ENCODE measurements around the gene SLC35E2B.
"Not testable (repeated sequence)": the region's sequence is repeated elsewhere in the genome, so short reads cannot be mapped to it uniquely, and the experiment has no call there.

Gene SLC35E2B

DNA sequence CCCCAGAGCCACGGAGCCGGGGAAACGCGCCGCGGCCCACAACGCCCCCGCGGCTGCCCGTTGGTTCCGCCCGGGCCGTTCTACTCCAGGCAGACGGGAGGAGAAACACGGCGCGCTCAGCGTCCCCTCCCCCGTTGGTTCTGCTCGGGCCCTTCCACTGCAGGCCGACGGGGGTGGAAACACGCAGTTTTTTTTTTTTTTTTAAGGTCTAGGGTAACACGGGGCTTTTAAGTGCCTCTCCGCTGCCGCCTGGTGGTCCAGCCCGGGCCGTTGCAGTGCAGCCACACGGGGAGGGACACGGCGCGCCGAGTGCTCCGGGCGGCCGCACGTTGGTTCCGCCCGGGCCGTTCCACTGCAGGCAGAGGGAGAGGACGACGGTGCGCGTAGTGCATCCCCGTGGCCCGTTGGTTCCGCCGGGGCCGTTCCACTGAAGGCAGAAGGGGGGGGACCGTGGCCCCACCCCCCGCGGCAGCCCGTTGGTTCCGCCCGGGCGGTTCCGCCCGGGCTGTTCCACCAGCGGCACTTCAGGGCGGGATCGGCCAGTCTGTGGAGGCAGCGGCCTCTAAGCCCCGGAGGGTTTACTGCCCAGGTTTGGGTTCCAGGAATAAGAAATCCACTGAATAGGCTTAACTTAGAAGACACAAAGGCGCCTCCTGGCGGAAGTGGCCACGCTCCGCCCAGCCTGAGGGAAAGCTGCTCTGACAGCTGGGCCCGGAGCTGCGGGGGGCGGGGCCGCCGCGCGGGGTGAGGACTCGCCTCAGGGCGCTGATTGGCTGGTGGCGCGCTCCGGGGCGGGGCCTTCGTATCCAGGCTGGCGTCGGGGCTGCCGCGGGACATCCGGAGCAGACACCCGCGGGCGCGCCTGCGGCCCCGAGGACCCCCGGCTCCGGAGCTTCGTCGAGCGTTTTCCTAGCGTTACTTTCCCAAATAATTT lies at the start of gene SLC35E2B:
Gene SLC35E2B, minus strand, starts transcription at position 82 of the 934 bp plus-strand sequence. CDS start 16,096 bp downstream, outside the sequence.
- DNase-seq (ENCODE audit: low spot score), result peak; percentile 82

DNA sequence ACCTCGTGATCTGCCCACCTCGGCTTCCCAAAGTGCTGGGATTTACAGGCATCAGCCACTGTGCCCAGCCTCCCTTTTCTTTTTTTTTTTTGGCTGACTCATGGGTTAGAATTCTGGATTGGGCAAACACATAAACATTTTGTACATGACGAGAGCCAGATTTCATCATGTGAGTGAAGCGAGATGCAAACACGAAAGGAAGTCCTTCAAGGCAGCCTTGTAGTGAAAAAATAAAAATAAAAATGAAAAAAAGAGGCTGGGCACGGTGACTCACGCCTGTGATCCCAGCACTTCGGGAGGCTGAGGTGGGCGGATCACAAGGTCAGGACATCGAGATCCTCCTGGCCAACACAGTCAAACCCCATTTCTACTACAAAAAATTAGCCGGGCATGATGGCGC lies 48.4 kb upstream of the SLC35E2B start:
- DNase-seq (ENCODE audit: low spot score), result not testable (repeated sequence)

DNA sequence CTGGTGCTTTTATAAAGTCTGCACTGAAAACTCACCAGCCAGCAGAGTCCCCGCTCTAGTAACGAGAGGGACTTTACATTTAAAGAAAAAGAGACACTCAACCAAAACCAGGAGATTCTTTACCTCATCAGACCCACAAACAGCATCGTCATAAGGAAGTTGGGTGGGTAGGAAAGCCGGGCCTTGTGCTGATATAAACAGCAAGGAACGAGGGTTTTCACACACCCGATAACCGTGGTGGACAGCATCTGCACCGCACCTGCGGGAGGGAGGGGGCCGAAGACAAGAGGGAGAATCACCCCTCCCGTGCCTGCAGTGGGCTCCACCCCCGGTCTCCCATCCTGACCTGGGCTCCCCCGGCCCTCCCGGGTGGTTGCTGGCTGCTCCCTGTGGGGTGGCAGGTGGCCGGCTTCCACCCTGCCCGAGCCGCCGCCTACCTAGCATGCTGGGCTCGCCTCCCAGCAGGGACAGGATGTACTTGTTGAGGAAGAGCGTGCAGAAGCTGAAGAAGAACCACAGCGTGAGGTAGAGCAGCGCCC lies 46.3 kb upstream of the SLC35E2B start:
- not testable (repeated sequence) for DNase-seq (ENCODE audit: low spot score)

DNA sequence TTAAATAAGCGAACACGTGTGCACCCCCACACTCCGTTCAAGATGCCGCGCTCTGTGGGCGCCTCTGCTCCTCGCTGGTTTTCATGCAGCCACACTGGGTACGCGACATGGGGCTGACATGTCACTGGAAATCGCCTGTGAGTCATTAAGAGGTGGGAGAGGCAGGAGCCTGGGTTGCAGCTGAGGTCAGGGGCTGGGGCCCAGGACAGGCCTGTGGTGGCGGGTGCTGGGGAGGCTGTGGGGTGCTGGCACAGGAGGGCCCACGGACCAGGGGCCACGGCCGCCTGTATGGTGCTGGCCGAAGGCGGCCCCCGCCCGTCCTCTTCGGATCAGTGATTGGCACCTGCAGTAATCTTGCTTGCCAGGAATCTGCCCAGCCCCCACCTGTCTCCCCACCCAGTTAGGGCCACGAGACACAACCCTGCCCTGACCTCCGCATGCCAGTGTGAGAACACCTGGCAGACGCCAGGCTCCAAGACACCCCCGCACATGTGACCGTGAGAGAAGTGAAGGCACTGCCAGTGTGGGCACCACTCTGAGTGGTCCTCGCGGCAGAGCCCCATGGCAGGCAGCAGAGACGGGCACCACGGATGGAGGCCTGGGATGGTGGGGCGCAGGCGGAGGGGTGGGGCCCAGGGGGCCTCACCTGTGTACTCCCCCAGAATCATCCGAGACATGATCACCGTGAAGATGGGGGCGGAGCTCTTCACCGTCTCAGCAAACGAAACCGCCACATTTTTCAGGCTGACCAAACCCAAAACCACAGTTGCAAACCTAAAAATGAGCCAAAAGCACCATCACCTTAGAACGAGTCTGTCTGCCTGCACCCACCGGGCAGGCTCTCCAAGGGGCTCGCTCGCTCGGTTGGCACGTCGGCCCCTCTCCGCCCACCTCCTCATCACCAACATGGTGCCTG lies 45.3 kb upstream of the SLC35E2B start:
- DNase-seq (ENCODE audit: low spot score), result not testable (repeated sequence)

DNA sequence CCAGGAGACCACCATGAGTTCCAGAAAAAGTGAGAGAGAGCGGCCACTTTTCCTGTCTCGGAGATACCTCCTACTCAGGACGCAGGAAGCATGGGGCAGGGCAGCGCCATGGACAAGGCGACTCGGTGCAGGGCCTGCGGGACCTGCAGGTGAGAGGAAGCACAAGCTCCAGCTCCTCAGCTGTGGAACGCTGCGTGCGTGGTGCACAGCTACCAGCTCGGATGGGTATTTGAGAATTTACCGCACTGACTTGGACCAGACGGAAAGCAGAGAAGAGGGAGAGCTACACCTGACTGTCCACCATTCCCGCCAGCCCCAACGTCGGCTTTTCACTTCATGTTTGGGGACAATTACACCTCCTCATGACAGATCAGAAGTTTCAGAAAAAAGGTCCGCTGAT lies 39.8 kb upstream of the SLC35E2B start:
- DNase-seq (ENCODE audit: low spot score), result no peak

DNA sequence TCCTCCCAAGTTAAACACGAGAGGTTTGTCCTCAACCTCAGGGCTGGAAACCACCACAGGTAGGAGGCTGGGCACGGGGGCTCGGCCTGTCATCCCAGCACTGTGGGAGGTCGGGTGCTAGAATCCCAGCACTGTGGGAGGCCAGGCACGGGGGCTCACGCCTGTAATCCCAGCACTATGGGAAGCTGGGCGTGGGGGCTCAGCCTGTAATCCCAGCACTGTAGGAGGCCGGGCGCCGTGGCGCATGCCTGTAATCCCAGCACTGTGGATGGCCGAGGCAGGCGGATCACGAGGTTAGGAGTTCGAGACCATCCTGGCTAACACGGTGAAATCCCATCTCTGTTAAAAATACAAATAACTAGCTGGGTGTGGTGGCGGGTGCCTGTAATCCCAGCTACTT lies 38.3 kb upstream of the SLC35E2B start:
- no peak for DNase-seq (ENCODE audit: low spot score)

DNA sequence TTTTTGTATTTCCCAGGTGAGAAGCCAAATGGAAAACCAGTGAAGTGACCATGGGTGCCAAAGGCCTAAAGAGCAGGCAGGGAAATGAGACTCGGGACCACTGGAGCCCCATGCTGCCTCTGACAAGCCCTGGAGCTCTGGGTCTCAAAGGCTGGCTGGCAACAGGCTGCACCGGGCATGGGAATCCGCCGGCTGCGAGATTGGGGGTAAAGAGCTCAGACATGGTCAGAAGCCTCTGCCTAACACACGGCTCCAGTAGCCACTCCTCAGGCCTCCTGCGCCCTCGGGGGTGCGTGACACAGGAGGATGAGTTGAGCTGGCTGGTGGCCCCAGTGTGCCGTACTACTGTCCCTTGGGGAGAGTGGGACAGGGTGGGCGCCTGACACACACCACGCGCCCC lies 37.6 kb upstream of the SLC35E2B start:
- not testable (repeated sequence) for DNase-seq (ENCODE audit: low spot score)

DNA sequence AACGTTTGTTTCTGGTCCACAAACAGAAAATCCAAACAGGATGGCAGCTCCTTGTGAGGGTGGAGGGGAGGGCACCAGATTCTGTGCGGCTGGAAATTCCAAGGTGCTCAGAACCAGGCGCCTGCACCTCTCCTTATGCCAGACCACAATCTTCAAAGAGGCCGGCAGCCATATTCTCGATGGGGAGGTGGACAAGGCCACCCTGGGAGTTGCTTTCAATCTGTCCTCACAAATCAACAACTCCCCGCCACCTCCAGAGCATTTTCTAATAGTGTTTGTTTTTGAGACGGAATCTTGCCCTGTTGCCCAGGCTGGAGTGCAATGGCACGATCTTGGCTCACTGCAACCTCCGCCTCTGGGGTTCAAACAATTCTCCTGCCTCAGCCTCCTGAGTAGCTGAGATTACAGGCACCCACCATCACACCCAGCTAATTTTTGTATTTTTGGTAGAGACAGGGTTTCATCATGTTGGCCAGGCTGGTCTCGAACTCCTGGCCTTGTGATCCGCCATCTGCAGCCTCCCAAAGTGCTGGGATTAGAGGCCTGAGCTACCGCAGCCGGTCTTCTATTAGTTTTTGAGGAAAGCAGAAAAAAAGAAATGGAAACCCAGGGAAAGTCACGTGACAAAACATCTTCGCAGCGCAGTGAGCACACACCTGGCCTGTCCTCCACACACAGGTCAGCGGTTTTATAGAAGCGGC lies 36.7 kb upstream of the SLC35E2B start:
- DNase-seq (ENCODE audit: low spot score), result not testable (repeated sequence)

DNA sequence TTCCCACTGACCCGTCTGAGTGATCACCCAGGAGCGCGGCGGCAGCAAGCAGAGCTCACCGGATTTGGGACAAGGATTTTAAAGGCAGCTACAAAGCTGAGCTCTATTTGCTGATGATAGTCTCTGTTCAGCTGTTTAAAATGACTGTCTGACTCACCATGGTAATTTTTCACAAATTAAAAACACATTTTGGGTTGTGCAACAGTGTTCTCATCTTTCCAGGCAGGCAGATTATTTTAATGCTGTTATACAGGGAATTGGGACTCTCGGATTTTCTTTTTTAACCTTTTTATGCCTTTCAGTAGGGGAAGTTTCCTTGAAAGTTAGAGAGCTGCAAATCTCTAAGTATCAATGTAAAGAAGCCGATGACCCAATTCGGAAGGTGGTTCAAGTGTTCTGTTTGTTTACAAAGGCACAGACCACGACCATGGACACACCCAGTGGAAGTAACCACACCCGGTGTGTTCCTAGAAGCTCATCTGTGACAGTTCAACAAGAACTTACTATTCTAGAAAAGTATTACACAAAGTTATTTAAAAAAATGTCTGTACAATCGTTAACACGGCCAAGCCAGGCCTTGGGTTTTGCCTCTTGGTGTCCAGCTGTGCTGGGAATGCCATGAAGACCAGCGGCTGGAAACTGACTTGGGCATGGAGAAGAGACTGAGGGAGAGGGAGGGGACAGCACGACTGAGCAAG lies 35.9 kb upstream of the SLC35E2B start:
- DNase-seq (ENCODE audit: low spot score), result peak; percentile 6

DNA sequence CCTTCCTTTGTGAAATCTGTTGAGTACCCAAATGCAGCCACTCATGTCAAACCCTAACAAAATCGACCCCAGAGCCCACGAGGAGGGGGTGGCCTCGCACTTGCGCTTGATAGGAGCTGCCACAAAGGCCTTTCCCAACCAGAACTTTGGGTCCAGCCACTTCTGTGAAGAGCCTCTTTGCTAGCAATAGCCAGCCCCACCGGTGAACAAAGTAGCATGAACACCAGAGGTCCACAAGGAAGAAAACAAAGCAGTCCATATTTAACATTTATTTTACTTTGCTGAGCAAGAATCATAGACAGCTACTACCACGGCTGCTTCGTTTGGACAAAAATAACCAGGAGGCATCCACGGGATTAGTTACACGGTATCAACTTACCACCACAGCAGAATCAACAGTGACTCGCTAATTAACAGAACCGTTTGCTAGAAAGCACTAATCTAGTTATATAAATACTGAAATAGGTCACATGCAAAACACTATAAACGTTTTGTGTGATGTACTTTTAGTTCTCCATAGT lies 34.6 kb upstream of the SLC35E2B start:
- DNase-seq (ENCODE audit: low spot score), result not testable (repeated sequence)

DNA sequence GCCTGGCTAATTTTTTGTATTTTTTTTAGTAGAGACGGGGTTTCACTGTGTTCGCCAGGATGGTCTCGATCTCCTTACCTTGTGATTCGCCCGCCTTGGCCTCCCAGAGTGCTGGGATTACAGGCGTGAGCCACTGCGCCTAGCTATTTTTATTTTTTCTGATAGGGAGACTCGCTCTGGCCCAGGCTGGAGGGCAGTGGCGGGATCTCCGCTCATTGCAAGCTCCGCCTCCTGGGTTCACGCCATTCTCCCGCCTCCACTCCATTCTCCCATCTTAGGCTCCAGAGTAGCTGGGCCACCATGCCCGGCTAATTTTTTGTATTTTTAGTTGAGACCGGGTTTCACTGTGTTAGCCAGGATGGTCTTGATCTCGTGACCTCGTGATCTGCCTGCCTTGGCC lies 33.5 kb upstream of the SLC35E2B start:
- DNase-seq (ENCODE audit: low spot score), result not testable (repeated sequence)

DNA sequence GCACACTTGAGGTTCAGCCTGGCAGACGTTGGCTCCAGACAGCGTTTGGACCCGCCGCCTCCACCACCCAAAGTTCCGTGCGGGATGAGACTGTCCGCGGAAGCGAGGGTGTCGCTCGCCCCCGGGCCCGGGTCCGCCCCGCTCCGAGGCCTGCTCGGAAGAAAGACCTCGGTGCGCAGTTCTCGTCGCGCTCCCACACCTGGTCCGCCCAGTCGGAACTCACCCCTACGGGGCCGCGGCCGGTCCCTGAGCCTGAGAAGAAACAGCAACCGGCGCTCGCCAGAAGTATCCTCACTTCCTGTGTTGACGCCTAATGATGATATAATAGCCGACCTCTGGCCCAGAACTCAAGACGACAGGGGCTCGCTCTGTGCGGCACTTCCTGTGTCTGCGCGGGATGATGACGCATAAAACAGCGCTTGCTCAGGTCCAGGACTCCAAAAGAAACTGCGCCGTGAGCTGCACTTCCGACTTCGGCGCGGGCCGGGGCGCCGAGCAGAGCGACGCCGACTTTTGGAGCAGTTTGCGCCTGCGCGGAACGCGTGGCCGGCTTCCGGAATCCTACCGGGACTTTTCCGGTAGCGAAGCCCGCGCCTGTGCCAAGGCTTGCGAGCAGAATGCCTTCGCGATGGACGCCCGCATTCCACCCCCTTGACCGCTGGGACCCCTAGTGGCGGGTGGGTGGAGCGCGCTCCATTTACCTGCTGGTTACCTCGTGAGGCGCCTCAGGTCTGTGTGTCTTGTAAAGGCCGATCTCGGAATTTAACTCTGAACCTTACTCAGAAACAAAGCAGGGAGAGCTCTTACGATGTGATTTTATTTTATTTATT lies 31.7 kb upstream of the SLC35E2B start, which contains the start of gene CDK11A:
Gene CDK11A, minus strand, starts transcription at position 323 of the 830 bp plus-strand sequence. CDS start 1,539 bp downstream, outside the sequence.
- peak; percentile 99 for DNase-seq (ENCODE audit: low spot score)

DNA sequence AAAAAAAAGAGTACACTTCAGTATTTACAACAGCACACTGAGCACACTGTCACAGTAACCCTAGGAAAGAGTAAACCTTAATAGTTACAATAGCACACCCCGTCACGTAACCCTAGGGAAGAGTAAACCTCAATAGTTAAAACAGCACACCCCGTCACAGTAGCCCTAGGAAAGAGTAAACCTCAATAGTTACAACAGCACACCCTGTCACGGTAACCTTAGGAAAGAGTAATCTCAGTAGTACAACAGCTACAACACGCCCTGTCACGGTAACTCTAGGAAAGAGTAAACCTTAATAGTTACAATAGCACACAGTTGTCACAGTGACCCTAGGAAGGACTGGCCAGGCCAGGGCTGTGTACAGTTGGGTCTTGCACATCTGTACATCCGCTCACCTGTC lies 28.6 kb upstream of the SLC35E2B start:
- no peak for DNase-seq (ENCODE audit: low spot score)

DNA sequence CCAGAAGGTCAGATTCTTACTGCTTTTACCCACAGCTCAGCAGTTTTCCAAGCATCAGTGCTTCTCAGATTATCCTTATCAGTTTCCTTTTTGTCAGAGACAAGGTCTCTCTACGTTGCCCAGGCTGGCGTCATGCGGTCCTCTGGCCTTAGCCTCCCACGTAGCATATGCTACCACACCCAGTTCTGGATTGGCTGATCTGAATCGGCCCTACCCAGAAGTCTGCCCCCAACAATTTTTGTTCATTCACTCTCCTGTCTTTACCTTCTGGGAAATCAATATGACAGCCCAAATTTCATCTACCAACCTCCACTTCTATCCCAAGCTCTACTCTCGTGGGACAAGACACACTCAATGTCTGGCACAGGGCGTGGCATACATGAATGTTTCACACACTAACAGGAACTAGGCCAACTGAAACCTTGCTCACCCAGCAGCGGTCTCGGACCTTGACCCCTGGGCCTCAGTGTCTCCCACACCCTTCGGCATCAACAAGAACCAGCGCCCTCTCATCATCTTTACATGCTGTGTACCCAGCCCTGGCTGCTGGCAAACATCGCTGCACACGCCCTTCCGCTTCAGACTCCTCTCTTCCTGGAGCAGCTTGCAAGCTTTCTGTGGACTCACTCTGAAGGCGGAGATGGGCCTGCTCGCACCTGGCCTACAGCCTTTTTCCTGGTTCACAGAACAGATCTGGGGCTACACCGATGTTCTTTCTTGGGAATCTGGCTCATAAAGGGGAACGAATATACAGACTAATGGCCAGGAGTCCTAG lies 22.7 kb upstream of the SLC35E2B start:
- not testable (repeated sequence) for DNase-seq (ENCODE audit: low spot score)

DNA sequence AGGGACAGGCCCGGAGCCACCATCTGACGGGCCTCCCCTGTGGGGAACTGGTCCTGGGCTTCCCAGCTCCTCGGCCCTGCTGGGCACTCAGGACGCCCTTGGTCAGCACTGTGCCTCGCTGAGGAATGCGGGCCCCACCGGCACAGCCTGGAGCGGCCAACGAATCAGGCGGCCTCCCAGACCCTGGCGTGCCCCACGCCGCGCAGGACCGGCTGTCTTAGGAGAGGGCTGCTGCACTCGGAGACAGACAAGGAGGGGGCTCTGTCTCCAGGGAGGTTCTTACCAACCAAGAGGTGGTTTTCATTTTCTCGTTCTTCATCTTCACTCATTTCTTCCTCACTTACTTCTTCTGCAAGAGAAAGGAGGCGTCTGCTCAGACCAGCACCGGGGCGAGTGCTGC lies 15.3 kb upstream of the SLC35E2B start:
- not testable (repeated sequence) for DNase-seq (ENCODE audit: low spot score)

DNA sequence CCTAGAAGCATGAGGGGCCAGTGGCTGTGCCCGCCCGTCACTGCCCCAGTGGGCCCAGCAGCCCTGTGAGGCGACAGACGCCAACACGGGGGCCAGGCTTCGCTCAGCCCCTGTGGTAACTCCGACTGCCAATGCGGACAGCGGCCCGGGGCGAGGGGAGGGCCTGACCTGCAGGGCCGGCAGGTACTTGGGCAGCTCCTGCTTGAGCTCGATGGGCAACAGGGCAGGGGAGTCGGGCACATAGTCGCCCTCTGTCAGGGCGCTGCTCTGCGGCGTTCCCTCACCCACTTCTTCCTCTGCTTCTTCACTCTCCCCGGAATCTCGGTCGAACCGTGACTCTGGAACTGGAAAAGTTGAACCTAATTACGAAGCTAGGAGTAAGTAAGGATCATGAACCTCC lies 14.6 kb upstream of the SLC35E2B start:
- DNase-seq (ENCODE audit: low spot score), result not testable (repeated sequence)

DNA sequence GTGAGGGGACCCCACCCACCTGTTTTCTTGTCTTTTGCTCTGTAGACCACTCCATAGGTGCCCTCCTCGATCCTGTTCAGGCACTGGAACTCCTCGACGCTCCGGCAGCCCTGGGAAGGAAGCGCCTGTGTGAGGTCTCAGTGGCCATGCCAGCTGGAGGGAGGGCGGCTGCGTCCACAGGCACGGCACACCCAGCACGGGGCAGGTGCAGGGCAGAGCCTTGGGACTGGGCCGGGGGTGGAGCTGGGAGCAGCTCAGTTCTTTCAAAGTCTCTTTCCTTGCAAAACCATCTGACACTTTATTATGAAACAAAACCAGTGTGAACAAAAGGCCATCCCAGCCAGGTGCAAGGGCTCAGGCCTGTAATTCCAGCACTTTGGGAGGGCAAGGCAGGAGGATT lies 13.0 kb upstream of the SLC35E2B start:
- DNase-seq (ENCODE audit: low spot score), result not testable (repeated sequence)

DNA sequence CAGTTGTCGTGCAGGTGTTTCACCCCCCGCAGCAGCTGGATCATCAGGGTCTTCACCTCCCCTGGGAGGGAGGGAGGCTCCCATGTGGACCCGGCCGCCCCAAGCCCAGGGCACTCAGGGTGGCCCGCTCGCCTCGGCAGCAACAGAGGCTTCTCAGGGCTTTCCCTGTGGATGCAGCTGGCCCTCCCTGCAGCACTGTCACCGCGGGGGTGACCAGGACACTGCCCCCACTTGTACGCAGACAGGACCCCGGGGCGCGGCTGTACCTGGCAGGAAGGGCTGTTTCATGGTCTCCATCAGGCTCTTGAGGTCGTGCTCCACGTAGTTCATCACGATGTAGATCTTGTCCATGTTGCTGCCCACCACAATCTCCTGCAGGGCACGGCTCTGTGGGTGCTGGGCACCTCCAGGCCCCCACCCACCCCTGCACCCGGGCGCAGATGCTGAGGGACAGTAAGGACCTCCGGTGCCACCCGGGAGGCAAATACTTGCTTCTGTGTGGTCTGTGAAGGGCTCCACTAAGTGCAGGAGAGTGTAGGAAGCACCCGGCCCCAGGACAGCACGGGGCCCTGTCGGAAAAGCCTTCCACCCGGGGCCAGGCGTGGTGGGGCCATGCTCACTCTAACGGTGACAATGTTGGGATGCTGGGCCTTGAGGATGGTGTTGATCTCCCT lies 11.8 kb upstream of the SLC35E2B start:
- DNase-seq (ENCODE audit: low spot score), result not testable (repeated sequence)

Measured in SW480 (cell line).